Dedifferentiated amniotic fluid mesenchymal stem cell (primary cell): ENCODE results near the gene SULT1A1.
"Not testable (repeated sequence)": the region's sequence is repeated elsewhere in the genome, so short reads cannot be mapped to it uniquely, and the experiment has no call there.

Source experiments
- DNase-seq: peaks from one replicate; pipeline ENCODE4 v3.0.0-alpha.2; 2016; ENCODE audit errors: extremely low spot score

SULT1A1 gene

DNA sequence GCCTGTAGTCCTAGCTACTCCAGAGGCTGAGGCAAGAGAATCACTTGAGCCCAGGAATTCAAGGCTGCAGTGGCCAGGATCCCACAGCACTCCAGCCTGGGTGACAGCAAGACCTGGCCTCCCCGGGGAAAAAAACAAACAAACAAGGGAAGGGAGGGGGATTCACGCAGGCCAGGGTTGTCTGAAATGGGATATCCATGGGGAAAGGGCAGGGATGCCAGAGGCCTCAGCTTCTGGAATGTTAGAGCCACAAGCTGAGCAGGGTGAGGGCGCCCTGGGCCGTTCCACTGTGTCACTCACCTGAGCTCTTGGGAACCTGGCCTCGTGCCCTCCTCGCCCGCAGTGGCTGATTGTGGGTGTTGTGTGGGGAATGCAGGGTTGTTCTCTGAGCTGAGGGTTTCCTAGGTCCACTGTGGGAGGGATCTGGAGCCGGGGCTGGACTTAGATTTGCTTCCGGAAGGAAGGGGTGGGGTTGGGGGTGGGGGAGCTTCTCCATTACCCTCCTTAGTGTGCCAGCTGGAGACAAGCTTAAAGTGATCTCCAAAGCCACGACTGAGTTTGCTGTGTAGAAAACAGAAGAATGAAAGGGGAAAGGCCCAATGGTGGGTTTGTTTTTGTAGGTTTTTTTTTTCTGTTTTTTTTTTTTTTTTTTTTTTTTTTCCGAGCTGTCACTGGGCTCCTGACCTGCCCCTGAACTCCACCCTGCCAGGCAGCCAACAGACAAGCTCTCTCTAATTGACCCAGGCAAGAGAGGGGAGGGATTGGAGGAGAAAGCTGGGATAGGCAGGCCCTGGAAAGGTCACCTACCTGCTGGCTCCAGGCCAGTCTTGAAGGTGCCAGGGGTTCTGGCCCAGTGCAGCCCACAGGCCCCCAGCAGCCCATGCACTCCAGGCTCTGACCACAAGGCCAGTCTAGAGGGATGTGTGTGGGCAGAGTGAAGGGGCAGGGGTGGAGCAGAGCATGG lies at the start of gene SULT1A1:
SULT1A1 (minus strand) TSS at position 414 of the 964 bp plus-strand sequence. CDS start 1,189 bp downstream, outside the sequence.
- DNase-seq: no peak

GRCh38 chr16:28639959-28640358 lies 30.1 kb upstream of the SULT1A1 start:
- not testable (repeated sequence) for DNase-seq

- not testable (repeated sequence) for DNase-seq
Observed at GRCh38 chr16:28638359-28638758, 28.5 kb upstream of the SULT1A1 start.

- DNase-seq: not testable (repeated sequence)
Observed at GRCh38 chr16:28637765-28638164, 27.9 kb upstream of the SULT1A1 start, which contains the start of gene NPIPB8. Gene NPIPB8 (plus strand): TSS chr16:28638065. CDS start chr16:28638361, 296 bp downstream.

DNA sequence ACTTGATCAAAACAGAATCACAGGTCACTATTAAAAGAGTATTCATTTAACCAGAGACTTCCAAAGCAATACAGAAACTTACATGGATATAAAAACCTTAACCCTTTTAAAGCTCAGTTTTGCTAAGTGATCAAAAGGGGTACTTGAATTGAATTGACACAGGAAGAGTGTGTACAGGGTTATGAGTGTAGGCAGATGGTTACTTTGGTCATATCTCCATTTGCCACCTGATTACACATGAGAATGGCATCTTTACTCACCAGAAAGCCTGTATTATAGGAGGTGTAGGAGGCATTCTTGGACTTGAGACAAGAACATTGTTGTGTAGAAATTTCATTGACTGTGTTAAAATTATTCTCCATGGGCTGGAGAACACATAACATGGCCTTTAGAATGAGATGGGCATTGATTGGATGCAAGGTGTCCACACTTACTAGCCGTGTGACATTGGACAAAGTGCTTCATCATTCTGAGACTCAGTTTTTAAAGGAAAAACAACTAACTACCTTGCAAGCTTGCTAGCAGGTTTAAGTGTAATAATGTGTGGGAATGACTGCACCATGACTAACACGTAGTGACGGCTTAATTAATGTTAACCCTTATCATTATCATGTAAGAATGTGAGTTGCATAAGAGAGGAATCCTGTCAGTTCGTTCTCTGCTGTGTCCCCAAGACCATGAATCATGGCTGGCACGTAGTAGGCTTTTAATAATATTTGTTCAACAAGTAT lies 26.4 kb upstream of the SULT1A1 start:
- DNase-seq: not testable (repeated sequence)

DNA sequence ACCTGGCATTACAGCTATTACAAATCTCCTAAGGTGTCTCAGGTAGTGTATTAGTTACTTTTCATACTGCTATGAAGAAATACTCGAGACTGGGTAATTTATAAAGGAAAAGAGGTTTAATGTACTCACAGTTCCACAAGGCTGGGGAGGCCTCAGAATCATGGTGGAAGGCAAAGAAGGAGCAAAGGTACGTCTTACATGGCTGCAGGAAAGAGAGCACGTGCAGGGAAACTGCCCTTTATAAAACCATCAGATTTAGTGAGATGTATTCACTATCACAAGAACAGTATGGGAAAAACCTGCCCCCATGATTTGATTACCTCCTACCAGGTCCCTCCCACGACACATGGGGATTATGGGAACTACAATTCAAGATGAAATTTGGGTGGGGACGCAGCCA lies 21.1 kb upstream of the SULT1A1 start:
- DNase-seq: not testable (repeated sequence)

DNA sequence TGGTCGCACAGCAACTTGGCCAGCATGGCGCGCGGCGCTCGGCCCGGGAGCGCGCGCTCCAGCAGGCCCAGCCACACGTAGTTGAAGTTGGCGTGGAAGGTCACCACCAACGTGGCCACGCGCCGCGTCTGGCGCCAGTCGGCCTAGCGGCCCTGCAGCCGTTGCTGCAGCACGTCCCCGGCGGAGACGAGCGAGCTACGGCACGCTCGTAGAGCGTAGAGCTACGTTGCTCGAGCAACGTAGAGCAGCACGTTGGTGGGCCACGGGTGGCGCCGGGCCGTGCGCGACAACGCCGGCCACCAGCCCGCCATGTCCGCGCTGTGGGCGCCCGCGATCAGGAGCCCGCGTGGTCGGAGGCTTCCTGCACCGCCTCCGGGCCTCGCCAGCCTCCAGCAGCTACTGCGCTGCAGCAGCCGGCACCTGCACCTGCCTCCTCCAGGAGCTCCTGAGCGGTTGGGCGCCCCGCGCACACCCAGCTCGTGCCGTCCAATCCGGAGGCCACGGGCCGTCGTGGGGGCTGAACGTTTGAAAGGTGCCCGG lies 13.4 kb upstream of the SULT1A1 start:
- no peak for DNase-seq

DNA sequence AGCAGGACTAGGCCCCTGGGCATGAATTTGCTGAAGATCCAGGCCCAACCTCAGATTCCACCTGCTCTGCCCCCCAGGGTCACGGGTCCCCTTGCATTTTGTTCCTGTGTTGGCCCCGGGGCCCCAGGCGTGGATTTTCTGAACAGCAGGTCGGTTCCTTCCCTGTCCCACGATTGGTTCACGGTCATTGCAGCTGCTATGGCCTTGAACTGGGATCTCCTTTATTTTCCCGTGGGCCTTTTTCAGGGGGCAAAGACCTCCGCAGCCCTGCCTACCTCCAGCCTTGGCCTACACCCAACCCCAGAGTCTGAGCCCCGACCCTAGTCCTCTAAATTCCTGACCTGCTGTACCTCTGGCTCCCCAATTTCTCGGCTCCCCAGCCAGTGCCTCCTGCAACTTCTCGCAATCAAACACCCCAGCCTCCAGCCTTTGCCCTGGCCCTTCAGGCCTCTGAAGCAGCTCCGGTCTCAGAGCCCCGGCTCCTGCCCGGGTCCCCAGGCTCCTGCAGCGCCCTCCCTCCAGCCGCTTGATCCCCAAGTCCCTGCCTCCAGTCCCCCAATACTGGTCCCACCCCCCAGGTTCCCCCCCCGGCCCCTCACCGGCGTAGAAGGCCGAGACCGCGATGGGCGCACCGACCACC lies 12.8 kb upstream of the SULT1A1 start:
- not testable (repeated sequence) for DNase-seq

DNA sequence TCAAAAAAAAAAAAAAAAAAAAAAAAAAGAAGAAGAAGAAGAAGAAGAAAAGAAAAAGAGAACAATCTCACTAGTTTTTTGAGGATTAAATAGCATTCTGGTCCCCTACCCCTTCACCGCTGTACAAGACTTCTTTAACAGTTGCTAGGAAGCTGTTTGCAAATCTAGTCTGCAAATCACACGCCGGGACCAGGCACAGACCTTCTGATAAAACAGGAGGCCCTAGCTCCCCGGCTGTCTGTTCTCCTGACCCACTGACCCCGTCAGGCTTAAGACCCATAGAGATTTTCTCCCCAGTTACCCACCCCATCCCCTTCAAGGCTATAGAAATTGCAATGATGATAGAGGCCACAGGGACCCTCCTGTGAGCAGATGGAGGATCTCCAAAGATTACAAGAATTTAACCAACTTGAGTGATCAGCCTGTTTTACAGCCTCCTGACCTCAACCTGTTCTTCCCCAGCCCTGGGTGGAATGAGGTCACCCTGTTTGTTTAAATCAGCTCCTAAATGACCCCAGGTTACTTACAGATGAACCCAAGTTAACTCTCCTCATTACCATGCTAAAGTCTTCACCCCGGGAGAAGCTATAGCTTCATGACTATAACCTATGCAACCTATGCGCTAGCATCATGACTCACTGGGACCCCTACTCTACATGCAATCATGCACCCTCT lies 11.8 kb upstream of the SULT1A1 start:
- DNase-seq: no peak

- not testable (repeated sequence) for DNase-seq
Observed at GRCh38 chr16:28620316-28620715, 10.5 kb upstream of the SULT1A1 start.

GRCh38 chr16:28617874-28618273 lies 8.0 kb upstream of the SULT1A1 start:
- peak; percentile 13 for DNase-seq

DNA sequence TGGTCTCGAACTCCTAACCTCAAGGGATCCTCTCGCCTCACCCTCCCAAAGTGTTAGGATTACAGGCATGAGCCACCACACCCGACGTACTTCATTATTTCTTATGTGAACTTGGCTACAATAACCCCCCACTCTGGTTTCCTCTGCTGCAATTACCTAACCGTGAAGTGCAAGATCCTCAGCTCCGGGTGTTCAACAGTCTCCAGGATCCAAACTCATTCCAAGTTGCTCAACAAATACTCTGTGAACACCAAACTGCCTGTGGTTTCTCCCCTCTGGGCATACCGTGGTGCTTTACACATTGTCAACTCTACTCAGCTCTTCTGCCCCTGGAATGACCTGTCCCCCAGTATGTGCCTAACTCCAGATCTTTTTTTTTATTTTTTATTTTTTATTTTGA lies 6.8 kb upstream of the SULT1A1 start:
- DNase-seq: peak; percentile 12

DNA sequence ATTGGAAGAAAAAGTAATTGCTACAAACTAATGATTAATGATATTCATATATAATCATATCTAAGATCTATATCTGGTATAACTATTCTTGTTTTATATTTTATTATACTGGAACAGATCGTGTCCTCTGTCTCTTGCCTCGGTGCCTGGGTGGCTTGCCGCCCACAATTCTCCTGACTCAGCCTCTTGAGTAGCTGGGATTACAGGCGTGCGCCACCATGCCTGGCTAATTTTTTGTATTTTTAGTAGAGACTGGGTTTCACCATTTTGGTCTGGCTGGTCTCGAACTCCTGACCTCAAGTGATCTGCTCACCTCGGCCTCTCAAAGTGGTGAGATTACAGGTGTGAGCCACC lies 6.4 kb upstream of the SULT1A1 start:
- DNase-seq: not testable (repeated sequence)

GRCh38 chr16:28615486-28616223 lies 5.8 kb upstream of the SULT1A1 start:
- peak; percentile 14 for DNase-seq

GRCh38 chr16:28614561-28614960 lies 4.7 kb upstream of the SULT1A1 start:
- not testable (repeated sequence) for DNase-seq

- not testable (repeated sequence) for DNase-seq
Observed at GRCh38 chr16:28613912-28614311, 4.1 kb upstream of the SULT1A1 start.

GRCh38 chr16:28612359-28613280 lies 2.8 kb upstream of the SULT1A1 start:
- DNase-seq: not testable (repeated sequence)

GRCh38 chr16:28610595-28611191 lies 849 bp upstream of the SULT1A1 start:
- DNase-seq: no peak
